Activated T-helper 1 cell treated with Interleukin-2 at 50 U/mL for 16 hours (primary cell): Measurements from ENCODE around the gene ACOX3.
"Not testable (repeated sequence)": the region's sequence is repeated elsewhere in the genome, so short reads cannot be mapped to it uniquely, and the experiment has no call there.

Source experiments
- DNase-seq: peaks from one replicate; pipeline ENCODE4 v3.0.0-alpha.2; 2020; ENCODE audit warnings: low read depth

ACOX3 gene

GRCh38 chr4:8440492-8441311 is at the start of gene ACOX3, which contains the start of gene TRMT44:
ACOX3 (minus strand) TSS chr4:8440723; CDS start chr4:8416521, 24,202 bp downstream.
TRMT44 (plus strand) TSS chr4:8440777; CDS start chr4:8440823, 46 bp downstream.
- peak; percentile 96 for DNase-seq

DNA sequence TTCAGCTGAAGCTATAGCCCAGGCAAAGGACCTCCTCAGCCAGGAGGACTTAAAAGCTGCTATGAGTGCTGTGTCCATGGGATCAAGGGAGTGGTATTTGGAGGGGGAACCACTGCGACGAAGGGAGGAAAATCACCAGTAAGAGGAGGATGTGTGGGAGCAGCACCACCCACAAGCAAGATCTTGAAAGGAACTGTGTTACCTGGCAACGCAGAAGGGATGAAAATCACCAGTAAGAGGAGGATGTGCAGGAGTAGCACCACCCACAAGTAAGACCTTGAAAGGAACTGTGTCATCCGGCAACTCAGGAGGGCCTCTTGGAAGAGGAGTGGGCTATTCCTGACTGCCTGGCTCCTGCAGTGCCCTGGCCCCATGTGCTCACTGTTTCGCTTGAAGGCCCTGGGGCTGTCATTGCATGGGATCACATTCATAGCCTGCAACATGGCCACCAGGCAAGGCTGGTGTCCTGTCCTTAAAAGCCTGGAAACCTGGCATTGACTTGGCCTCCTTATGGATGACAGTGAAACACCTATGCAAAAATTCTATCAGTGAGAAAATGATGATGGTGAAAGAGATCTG is 48.4 kb upstream of the ACOX3 start:
- DNase-seq, result no peak

- not testable (repeated sequence) for DNase-seq
These were observed 46.1 kb upstream of the ACOX3 start for GRCh38 chr4:8486643-8487042.

DNA sequence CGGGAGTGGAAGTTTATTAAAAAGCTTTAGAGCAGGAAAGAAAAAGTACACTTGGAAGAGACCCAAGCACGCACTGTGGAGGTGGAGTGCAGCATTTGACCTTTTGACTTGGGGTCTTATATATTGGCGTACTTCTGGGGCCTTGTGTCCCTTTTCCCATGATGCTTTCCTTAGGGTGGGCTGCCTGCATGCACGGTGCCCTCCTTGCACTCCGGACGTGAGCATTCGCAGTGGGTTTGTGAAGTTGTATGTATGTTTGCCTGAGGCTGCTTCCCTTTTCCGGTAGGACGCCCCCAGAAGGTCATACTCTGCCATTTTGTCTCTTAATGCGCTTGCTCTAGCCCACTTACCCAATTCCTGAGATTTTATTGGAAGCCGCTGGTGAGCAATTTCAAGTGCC is 39.7 kb upstream of the ACOX3 start:
- no peak for DNase-seq

DNA sequence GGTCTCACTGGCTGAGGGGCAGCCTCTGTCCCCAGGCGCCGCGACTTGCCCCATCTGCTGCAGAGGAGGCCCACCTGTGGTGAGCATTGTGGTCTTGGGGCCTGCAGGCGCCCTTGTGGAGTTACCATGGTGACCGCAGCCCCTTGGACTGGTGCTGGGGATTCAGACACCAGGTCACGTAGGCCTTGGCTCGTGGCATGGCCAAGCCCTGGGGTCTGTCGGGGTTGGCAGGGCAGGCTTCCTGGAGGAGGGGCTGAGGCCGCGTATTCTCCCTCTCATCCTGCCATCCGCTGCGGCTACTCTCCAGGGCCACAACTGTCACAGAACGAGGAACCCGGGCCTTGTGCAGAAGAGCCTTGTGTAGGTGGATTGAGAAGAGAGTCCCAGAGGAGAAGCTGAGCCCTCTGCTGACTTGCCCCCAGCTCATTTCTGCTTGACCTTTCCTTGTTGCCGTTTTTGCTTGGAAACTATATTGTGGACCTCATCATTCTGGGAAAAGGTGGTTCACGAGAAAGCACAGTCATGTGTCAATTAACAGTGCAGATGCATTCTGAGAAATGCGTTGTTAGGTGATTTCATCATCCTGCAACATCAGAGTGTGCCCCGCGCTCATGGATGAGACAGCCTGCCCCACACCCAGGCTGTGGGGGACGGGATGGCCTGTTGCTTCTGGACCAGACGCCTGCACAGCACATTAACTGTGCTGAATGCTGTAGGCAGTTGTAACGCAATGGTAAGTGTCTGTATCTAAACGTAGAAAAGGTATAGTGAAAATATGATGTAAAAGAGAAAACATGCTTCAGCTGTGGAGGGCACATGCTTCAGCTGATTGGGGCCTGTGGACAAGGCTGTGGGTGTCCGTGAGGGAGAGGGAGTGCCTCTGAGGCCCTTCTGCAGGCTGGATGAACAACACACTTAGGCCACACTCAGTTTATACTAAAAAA is 38.5 kb upstream of the ACOX3 start:
- DNase-seq, result no peak

- no peak for DNase-seq
These were observed 37.8 kb upstream of the ACOX3 start for GRCh38 chr4:8478371-8478770.

DNA sequence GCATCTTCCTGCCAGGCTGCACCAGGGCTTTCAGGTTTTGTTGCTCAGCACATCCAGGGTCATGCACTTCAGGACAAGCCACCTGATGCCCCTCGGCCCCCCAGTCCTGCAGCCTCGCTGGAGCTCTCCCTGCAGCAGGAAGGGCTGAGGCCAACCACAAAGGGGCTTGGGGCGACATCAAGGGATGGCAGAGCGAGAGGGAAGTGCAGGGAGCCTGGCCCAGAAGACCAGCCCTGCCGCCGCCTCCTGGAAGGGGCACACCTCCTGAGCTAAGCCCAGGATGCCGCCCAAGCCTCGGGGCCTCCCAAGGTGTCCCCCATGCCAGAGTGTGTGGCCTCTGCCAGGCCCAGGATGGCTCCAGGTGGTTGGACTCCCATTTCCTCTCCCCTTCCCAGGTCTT is 37.2 kb upstream of the ACOX3 start:
- DNase-seq, result no peak

- no peak for DNase-seq
These were observed 36.6 kb upstream of the ACOX3 start for GRCh38 chr4:8477095-8477635.

DNA sequence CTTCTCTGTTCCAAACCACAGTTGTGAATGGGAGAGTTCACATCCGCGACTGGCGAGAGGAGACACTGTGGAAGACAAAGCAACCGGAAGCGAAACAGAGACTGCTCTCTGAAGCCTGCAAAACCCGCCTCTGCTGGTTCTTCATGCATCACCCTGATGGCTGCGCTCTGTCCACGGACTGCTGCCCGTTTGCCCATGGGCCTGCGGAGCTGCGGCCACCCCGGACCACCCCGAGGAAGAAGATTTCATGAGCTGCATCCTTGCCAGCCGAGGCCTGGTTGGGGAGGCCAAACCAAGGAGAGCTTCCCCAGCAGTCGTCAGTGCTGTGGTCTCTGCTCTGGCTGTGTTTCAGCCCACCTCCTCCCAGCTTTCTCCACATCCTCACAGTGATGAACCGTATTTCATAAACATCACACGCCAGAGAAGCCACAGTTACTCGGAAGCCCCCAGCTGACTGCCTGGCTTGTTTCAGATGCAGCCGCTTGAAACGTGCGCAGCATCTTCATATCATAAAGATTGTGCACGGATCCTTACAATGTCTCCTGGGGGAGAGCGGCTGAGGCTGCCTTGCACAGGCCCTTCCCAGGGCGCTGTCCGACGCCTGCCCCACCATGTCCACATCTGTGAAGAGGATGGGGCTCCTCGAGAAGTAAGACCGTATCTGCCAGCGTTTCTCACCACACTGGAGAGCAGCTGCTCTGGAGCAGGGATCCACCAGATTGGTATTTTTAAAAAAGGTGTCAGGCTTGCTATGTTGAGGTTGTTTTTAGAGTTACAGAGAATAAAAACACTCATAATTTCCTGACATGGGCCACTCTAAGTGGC is 35.4 kb upstream of the ACOX3 start:
- no peak for DNase-seq

- DNase-seq, result no peak
These were observed 34.3 kb upstream of the ACOX3 start for GRCh38 chr4:8474856-8475255.

- no peak for DNase-seq
These were observed 33.5 kb upstream of the ACOX3 start for GRCh38 chr4:8473920-8474590.

GRCh38 chr4:8473198-8473919 is 32.8 kb upstream of the ACOX3 start:
- DNase-seq, result no peak

- DNase-seq, result no peak
These were observed 32.2 kb upstream of the ACOX3 start for GRCh38 chr4:8472689-8473197.

DNA sequence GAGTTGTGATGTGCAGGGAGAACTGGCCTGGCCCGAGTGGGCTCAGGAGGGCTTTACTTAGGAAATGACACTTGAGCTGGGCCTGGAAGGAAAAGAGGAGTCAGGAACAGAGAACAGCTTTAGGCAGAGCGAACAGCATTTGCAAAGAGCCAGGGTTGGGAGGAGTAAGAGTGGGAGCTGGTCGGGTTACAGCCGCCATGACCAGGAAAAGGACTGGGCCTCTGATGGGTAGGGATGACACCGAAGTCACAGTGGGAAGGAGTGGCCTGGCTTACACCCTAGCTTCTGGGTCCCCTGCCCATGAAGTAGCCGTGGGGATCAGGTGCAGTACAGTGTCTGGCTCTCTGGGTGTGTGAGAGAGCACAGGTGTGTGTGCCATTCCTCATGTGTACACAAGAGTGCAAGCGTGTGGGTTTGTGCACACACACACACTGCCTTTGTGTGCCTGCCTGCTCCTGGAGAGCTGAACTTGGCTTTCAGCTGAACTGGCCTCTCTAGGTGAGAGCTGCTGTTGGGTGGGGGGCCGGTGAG is 31.7 kb upstream of the ACOX3 start:
- no peak for DNase-seq

GRCh38 chr4:8471211-8471875 is 30.8 kb upstream of the ACOX3 start:
- no peak for DNase-seq

DNA sequence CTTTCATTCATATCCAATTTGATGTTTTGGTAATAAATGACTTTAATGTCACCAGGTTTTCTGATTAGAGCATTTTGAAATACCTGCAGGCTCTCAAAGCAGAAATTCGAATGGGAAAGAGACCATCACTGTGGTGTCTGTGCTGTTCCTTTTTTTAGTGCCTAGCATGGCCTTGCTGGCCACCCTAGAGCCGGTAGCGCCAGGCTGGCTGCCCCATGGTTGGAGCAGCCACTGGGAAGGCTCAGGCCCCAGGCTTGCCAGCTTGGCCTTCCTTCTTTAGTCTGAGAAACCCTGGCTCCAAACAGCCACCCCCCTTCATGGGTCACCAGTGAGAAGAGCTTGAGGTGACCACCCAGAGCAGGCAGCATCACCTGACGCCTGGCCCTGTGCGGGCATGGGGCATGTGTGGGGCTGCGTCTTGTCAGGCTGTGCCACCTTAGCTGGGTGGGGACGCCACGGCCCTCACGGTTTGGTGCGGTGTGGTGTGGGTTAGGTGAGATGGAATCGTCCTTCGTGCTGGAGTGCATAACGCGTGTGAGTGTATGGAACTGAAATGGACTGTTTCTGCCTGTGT is 30.0 kb upstream of the ACOX3 start:
- no peak for DNase-seq

DNA sequence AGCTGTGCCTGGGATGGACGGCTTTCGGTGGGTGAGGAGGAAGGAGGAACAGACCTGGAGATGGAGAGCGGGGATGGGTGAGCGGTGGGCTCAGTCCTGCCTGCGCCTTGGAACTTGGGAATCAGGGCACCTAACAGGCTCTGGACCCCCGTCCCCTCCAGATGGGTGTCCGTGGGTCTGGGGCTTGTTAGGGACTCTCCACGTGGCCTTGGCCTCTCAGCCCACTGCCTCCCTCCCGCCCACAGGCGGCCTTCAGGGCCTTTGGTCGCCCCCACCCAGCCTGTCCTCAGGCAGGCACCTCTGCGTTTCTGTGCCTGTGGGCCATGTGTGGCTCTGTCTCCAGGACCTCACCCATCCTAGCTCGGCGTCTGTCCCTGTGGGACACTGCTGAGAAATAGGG is 29.0 kb upstream of the ACOX3 start:
- DNase-seq, result no peak

DNA sequence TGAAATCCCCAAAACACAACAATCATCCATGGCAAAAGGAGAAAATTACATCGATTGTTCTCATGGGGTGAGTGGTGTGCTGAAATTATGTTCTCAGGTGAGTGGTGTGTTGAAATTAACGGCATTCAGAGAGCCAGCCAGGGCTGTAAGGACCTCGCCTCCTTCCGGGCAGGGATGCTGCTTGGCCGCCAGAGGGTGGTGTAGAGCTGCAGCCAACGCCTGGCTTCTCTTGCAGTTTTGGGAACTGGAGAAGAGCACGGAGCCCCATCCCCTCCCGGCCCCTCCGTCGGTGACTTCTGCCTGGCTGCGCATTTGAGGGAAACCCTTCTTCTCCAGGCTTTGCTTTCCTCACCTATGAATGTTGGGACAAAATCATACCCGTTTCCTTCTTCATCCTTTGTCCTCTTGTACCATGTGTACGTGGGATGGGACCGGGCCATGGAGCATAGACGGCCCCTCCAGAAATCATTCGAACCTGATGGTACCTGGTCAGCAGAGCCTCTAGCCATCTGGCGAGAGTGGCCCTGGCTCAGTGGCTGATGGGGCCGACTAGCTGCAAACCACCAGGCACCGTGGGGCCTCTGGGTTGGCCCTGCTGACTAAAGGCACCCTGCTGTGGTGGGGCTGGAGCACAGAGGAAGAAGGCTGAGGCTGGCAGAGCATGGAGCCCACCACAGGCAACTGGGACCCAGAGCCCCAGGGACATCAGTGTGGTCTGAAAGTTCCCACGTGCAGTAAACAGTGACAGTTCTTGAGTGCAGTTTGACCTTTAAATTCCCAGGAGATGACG is 28.4 kb upstream of the ACOX3 start:
- peak; percentile 7 for DNase-seq
